Activated CD4-positive, CD25-positive, alpha-beta regulatory T cell treated with anti-CD3 and anti-CD28 coated beads, Interleukin-2, amount 50 U/mL, for 16 hours (primary cell): ENCODE results near the gene SCG3.

ENCODE experiments used
- DNase-seq: peaks from one replicate; pipeline ENCODE4 v3.0.0-alpha.2; 2020; ENCODE audit warnings: low read depth, low spot score

SCG3 gene

GRCh38 chr15:51678096-51678495 lies 3.2 kb upstream of the SCG3 start:
- no peak for DNase-seq

GRCh38 chr15:51680321-51680720 lies 982 bp upstream of the SCG3 start:
- no peak for DNase-seq

- DNase-seq = no peak
Observed at GRCh38 chr15:51687565-51687964, 6.3 kb downstream of the SCG3 start.

GRCh38 chr15:51688863-51689262 lies 7.6 kb downstream of the SCG3 start:
- no peak for DNase-seq

GRCh38 chr15:51692154-51692553 lies 10.9 kb downstream of the SCG3 start:
- no peak for DNase-seq

GRCh38 chr15:51696566-51696965 lies 15.3 kb downstream of the SCG3 start:
- no peak for DNase-seq

GRCh38 chr15:51697163-51697562 lies 15.9 kb downstream of the SCG3 start:
- DNase-seq = no peak

GRCh38 chr15:51699373-51699772 lies 18.1 kb downstream of the SCG3 start:
- no peak for DNase-seq

GRCh38 chr15:51702710-51703109 lies 21.4 kb downstream of the SCG3 start:
- no peak for DNase-seq

- DNase-seq = no peak
Observed at GRCh38 chr15:51706291-51706690, 25.0 kb downstream of the SCG3 start.

- DNase-seq = no peak
Observed at GRCh38 chr15:51706926-51707608, 25.8 kb downstream of the SCG3 start.

- no peak for DNase-seq
Observed at GRCh38 chr15:51708013-51708412, 26.7 kb downstream of the SCG3 start.

GRCh38 chr15:51709031-51709430 lies 27.7 kb downstream of the SCG3 start:
- no peak for DNase-seq

GRCh38 chr15:51714162-51714561 lies 32.9 kb downstream of the SCG3 start:
- no peak for DNase-seq

GRCh38 chr15:51714911-51715310 lies 33.6 kb downstream of the SCG3 start:
- DNase-seq = no peak

- DNase-seq = no peak
Observed at GRCh38 chr15:51718219-51718618, 36.9 kb downstream of the SCG3 start.

GRCh38 chr15:51718746-51719145 lies 37.4 kb downstream of the SCG3 start:
- DNase-seq = no peak

GRCh38 chr15:51720201-51720995 lies 39.1 kb downstream of the SCG3 start:
- no peak for DNase-seq

- no peak for DNase-seq
Observed at GRCh38 chr15:51721199-51721960, 40.1 kb downstream of the SCG3 start.

- DNase-seq = no peak
Observed at GRCh38 chr15:51724199-51724598, 42.9 kb downstream of the SCG3 start.

- no peak for DNase-seq
Observed at GRCh38 chr15:51724673-51725072, 43.4 kb downstream of the SCG3 start.

- no peak for DNase-seq
Observed at GRCh38 chr15:51726302-51727073, 45.2 kb downstream of the SCG3 start.
